K562 (cell line): ENCODE results near the gene ZNF512B. TPM values are rescaled to one million over a fixed set of nuclear protein-coding genes. Genes with fewer than 3 reads are reported as not detected.

Experiments used
- CHD2 ChIP-seq: IDR thresholded peaks from 2 replicates; pipeline ENCODE4 v1.6.1; 2011; ENCODE audit warnings: low read depth, low read length
- CREM ChIP-seq: IDR thresholded peaks from 2 replicates; pipeline ENCODE4 v1.6.1; 2014; ENCODE audit warnings: antibody characterized with exemption, low read depth
- DIDO1 ChIP-seq: fragments of 450-650 bp; IDR thresholded peaks from 2 replicates; pipeline ENCODE4 v1.6.1; 2016; ENCODE audit warnings: low read depth, missing biosample characterization, missing genetic modification characterization
- DMBX1 ChIP-seq: fragments of 250-450 bp; sonication (Bioruptor Pico); IDR thresholded peaks from 2 replicates; pipeline ENCODE4 v1.8.0; 2022; ENCODE audit warnings: inconsistent platforms, mild to moderate bottlenecking, moderate library complexity, borderline replicate concordance
- FOXA3 ChIP-seq, 2 experiments: fragments of 450-650 bp in 1 of 2; sonication (generic) in 1 of 2; formaldehyde crosslinking; IDR thresholded peaks in 1 of 2; conservative IDR thresholded peaks in 1 of 2; 2 replicates each; pipeline versions ENCODE4 v1.4.0 to v1.8.0; 2020 to 2022; ENCODE audit warnings: mild to moderate bottlenecking in 2 of 2, missing genetic modification reagents in 1 of 2
- FOXO4 ChIP-seq: fragments of 450-650 bp; formaldehyde crosslinking; IDR thresholded peaks from 2 replicates; pipeline ENCODE4 v1.4.0; 2020; ENCODE audit warnings: mild to moderate bottlenecking, moderate library complexity
- FOXP4 ChIP-seq: sonication (generic); formaldehyde crosslinking; IDR thresholded peaks from 2 replicates; pipeline ENCODE4 v1.8.0; 2022; ENCODE audit warnings: mild to moderate bottlenecking, missing genetic modification reagents, borderline replicate concordance
- GMEB1 ChIP-seq: fragments of 250-450 bp; sonication (Bioruptor Pico); IDR thresholded peaks from 2 replicates; pipeline ENCODE4 v1.4.0; 2020; ENCODE audit warnings: mild to moderate bottlenecking
- KDM1A ChIP-seq, 2 experiments: fragments of 450-650 bp; IDR thresholded peaks; 2 replicates each; pipeline ENCODE4 v1.6.1; 2016; ENCODE audit warnings: mild to moderate bottlenecking in 2 of 2
- SIRT6 ChIP-seq: IDR thresholded peaks from one replicate; pipeline ENCODE4 v1.6.1; 2012; ENCODE audit warnings: low read depth, mild to moderate bottlenecking, control low read depth, inconsistent platforms, low read length, moderate library complexity
- SRF ChIP-seq, 2 experiments: fragments of 250-450, 450-650 bp in 1 of 2; sonication (Bioruptor Pico) in 1 of 2; sonication (generic) in 1 of 2; formaldehyde crosslinking; IDR thresholded peaks; 2 replicates each; pipeline versions ENCODE4 v1.5.0 to v1.5.1; 2020 to 2022; ENCODE audit warnings: mild to moderate bottlenecking in 1 of 2, missing genetic modification reagents in 1 of 2
- STAT5A ChIP-seq: IDR thresholded peaks from 2 replicates; pipeline ENCODE4 v1.6.1; 2012; ENCODE audit warnings: low read length, inconsistent platforms, borderline replicate concordance
- TAF1 ChIP-seq: IDR thresholded peaks from 2 replicates; pipeline ENCODE4 v1.6.1; 2011; ENCODE audit warnings: mild to moderate bottlenecking, low read length, moderate library complexity; ENCODE audit not compliant: insufficient read depth, control insufficient read depth, severe bottlenecking; ENCODE audit errors: extremely low read depth
- TEAD1 ChIP-seq, 2 experiments: fragments of 450-650 bp in 1 of 2; sonication (generic) in 1 of 2; formaldehyde crosslinking; IDR thresholded peaks; 2 replicates each; pipeline versions ENCODE4 v1.4.0 to v1.8.0; 2020 to 2022; ENCODE audit warnings: mild to moderate bottlenecking in 2 of 2, missing genetic modification reagents in 1 of 2
- TSHZ1 ChIP-seq: fragments of 250-450 bp; sonication (Bioruptor Pico); IDR thresholded peaks from 2 replicates; pipeline ENCODE4 v1.4.0; 2020; ENCODE audit warnings: mild to moderate bottlenecking, moderate library complexity
- ZNF124 ChIP-seq: sonication (generic); formaldehyde crosslinking; IDR thresholded peaks from 2 replicates; pipeline ENCODE4 v1.8.1; 2022; ENCODE audit warnings: missing genetic modification reagents
- ZNF408 ChIP-seq: fragments of 250-450 bp; sonication (Bioruptor Pico); IDR thresholded peaks from 2 replicates; pipeline ENCODE4 v1.4.0; 2020; ENCODE audit warnings: low read depth, mild to moderate bottlenecking, moderate library complexity
- ZNF717 ChIP-seq: fragments of 250-450 bp; sonication (Bioruptor Pico); IDR thresholded peaks from 2 replicates; pipeline ENCODE4 v1.5.0; 2021
- polyA plus RNA-seq, 8 experiments: library from polyadenylated mRNA; depleted of rRNA in 4 of 8; stranded (reverse) in 5 of 8; unstranded in 3 of 8; fragments of >200 nt; fragmentation: Nextera tagmentation in 2 of 8; fragmentation: Illumina TruSeq in 1 of 8; extraction: Ambion mirVana in 2 of 8; extraction: Trizol in 1 of 8; gene quantifications; 2 replicates each; pipeline versions ENCODE4 v1.2.1 to v1.2.3, GENCODE V29; 2011 to 2014; ENCODE audit warnings: inconsistent platforms in 1 of 8, missing spikeins in 1 of 8
- total RNA-seq, 7 experiments: library from RNA; depleted of rRNA in 6 of 7; stranded (reverse); fragments of >200 nt in 6 of 7; fragmentation: Illumina TruSeq in 2 of 7; extraction: Trizol in 2 of 7; gene quantifications; 2 replicates each; pipeline versions ENCODE4 v1.2.1 to v1.2.3, GENCODE V29; 2011 to 2021; ENCODE audit warnings: low replicate concordance in 1 of 7

Gene ZNF512B
- total and polyA plus RNA-seq, 9 of the 15 experiments (the other 6 are each of a cell fraction or from before 2014, with no cell fraction given): 0.01 to 27.8 (median 8.2) TPM

GRCh38 chr20:63980806-63981728 is 11.3 kb upstream of the ZNF512B start, which contains the start of gene PRPF6 (continued):
- TF ChIP-seq TSHZ1 (no peak), STAT5A (no peak), GMEB1 (CRISPR knock-in tag) (peak; percentile 84), ZNF124 (CRISPR knock-in tag) (no peak), CHD2 (no peak; the same call in 1 of the 2 replicates), TEAD1 (CRISPR knock-in tag; IDR thresholded peaks at IDR 0.05) (peak; percentile 19 to 28; a peak in 2 of 4 replicates), KDM1A (IDR thresholded peaks at IDR 0.05) (no peak), SIRT6 (no peak), SRF (CRISPR knock-in tag; IDR thresholded peaks at IDR 0.05) (no peak; a peak in 1 of 4 replicates), FOXO4 (CRISPR knock-in tag) (no peak), ZNF408 (no peak), TAF1 (peak; percentile 54), DMBX1 (CRISPR knock-in tag) (no peak), DIDO1 (tag) (peak; percentile 95), ZNF717 (CRISPR knock-in tag) (no peak), FOXP4 (CRISPR knock-in tag) (no peak), CREM (peak; percentile 99), FOXA3 (CRISPR knock-in tag; conservative IDR thresholded peaks at IDR 0.05 in 1 of 2, IDR thresholded peaks at IDR 0.05 in 1 of 2) (no peak)
